ENCODE data around the gene ELOVL1. TPM values are rescaled to one million over a fixed set of nuclear protein-coding genes. Genes with fewer than 3 reads are reported as not detected.
A peak's percentile ranks its signal among the peaks of the same experiment; 100 is the strongest.

Gene ELOVL1
- total and polyA plus RNA-seq, 2 of the 13 experiments (the other 11 are each of a cell fraction or from before 2014, with no cell fraction given) = 55.2 to 77.4 TPM

DNA sequence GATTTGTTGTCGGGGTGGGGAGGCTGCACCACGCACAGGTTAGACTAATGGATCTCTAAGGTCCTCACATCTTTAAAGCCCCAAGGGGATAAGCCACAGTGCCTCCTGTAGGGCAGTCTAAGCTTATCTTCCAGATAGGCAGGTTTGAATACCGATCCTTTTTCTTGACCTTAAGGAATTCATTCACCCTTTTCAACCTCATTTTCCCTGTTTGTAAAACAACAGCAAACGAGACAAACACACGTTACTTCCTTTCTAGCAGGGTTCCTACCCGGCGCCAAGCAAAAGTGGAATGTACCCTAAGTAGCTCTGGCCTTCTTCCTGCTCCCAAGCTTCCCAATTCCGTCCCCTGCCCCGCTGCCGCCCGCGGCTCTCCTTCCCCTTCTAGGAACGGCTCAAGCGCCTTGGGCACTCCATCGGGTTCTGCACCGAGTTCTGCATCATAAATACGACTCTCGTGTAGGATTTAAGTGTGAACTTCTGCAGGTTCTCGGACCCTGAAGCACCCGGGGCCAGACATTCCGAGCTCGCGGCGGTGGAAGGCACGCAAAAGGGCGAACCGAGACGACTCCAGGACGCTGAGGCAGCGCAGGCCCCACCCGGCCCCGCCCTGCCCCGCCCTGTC, 9.6 kb downstream of the ELOVL1 start (continued):
- TF ChIP-seq, protein P1, sequence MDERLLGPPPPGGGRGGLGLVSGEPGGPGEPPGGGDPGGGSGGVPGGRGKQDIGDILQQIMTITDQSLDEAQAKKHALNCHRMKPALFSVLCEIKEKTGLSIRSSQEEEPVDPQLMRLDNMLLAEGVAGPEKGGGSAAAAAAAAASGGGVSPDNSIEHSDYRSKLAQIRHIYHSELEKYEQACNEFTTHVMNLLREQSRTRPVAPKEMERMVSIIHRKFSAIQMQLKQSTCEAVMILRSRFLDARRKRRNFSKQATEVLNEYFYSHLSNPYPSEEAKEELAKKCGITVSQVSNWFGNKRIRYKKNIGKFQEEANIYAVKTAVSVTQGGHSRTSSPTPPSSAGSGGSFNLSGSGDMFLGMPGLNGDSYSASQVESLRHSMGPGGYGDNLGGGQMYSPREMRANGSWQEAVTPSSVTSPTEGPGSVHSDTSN (CRISPR knock-in tag; IDR thresholded peaks at IDR 0.05) = no peak
- TF ChIP-seq ZNF772 (CRISPR knock-in tag; IDR thresholded peaks at IDR 0.05) (no peak), ZNF510 (CRISPR knock-in tag; IDR thresholded peaks at IDR 0.05; ENCODE audit: low read depth) (no peak), NPAS2 (CRISPR knock-in tag; IDR thresholded peaks at IDR 0.05; ENCODE audit: borderline replicate concordance) (no peak), MED8 (CRISPR knock-in tag; IDR thresholded peaks at IDR 0.05; ENCODE audit: insufficient replicate concordance) (no peak), KIAA2018 (CRISPR knock-in tag; IDR thresholded peaks at IDR 0.05; ENCODE audit: borderline replicate concordance) (no peak), ZNF274 (CRISPR knock-in tag; IDR thresholded peaks at IDR 0.05) (0 out of 2 replicates have a peak, but pooled peaks have one; percentile 31), NFE2L1 (CRISPR knock-in tag; IDR thresholded peaks at IDR 0.05; ENCODE audit: borderline replicate concordance) (no peak), ZFAT (CRISPR knock-in tag; conservative IDR thresholded peaks at IDR 0.05) (no peak), SAP130 (CRISPR knock-in tag; IDR thresholded peaks at IDR 0.05; ENCODE audit: low read depth) (no peak), CAMTA2 (CRISPR knock-in tag; IDR thresholded peaks at IDR 0.05; ENCODE audit: borderline replicate concordance) (no peak), ZNF232 (CRISPR knock-in tag; IDR thresholded peaks at IDR 0.05; ENCODE audit: borderline replicate concordance) (0 out of 2 replicates have a peak, but pooled peaks have one; percentile 13)
- TF ChIP-seq, protein P2, sequence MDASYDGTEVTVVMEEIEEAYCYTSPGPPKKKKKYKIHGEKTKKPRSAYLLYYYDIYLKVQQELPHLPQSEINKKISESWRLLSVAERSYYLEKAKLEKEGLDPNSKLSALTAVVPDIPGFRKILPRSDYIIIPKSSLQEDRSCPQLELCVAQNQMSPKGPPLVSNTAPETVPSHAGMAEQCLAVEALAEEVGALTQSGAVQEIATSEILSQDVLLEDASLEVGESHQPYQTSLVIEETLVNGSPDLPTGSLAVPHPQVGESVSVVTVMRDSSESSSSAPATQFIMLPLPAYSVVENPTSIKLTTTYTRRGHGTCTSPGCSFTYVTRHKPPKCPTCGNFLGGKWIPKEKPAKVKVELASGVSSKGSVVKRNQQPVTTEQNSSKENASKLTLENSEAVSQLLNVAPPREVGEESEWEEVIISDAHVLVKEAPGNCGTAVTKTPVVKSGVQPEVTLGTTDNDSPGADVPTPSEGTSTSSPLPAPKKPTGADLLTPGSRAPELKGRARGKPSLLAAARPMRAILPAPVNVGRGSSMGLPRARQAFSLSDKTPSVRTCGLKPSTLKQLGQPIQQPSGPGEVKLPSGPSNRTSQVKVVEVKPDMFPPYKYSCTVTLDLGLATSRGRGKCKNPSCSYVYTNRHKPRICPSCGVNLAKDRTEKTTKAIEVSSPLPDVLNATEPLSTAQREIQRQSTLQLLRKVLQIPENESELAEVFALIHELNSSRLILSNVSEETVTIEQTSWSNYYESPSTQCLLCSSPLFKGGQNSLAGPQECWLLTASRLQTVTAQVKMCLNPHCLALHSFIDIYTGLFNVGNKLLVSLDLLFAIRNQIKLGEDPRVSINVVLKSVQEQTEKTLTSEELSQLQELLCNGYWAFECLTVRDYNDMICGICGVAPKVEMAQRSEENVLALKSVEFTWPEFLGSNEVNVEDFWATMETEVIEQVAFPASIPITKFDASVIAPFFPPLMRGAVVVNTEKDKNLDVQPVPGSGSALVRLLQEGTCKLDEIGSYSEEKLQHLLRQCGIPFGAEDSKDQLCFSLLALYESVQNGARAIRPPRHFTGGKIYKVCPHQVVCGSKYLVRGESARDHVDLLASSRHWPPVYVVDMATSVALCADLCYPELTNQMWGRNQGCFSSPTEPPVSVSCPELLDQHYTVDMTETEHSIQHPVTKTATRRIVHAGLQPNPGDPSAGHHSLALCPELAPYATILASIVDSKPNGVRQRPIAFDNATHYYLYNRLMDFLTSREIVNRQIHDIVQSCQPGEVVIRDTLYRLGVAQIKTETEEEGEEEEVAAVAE (CRISPR knock-in tag; IDR thresholded peaks at IDR 0.05; ENCODE audit: borderline replicate concordance) = no peak
